SH-SY5Y (cell line): ENCODE measurements around the gene ACKR2.

ENCODE experiments used
- GATA2 ChIP-seq: IDR thresholded peaks from 2 replicates; pipeline ENCODE4 v1.6.1; 2011; ENCODE audit warnings: mild to moderate bottlenecking, low read depth, low read length
- GATA3 ChIP-seq: IDR thresholded peaks from 2 replicates; pipeline ENCODE4 v1.6.1; 2011; ENCODE audit warnings: low read depth, mild to moderate bottlenecking, low read length, moderate library complexity

- TF ChIP-seq GATA2 (no peak), GATA3 (no peak)
These were observed 9.0 kb upstream of the ACKR2 start for GRCh38 chr3:42800251-42800650.
